Naive B cell (primary cell): Measurements from ENCODE around the gene PTGS1. TPM values are rescaled to one million over a fixed set of nuclear protein-coding genes. Genes with fewer than 3 reads are reported as not detected.
"Not testable (repeated sequence)": the region's sequence is repeated elsewhere in the genome, so short reads cannot be mapped to it uniquely, and the experiment has no call there.

Source experiments
- ATAC-seq, 2 donors: fragments of 150-1000 bp; cut with Tn5 transposase; 2 replicates each; pipeline ENCODE4 v1.10.0; 2021; ENCODE audit warnings: low read depth in 2 of 2, mild to moderate bottlenecking in 2 of 2, moderate library complexity in 2 of 2
- DNase-seq: peaks from one replicate; pipeline ENCODE4 v3.0.0; 2022
- H3K27ac Mint-ChIP-seq, 6 donors: one replicate each; pipeline ENCODE4 v1.8.0; 2020 to 2022; ENCODE audit warnings: mild to moderate bottlenecking in 6 of 6, mixed read lengths in 6 of 6, moderate library complexity in 5 of 6, inconsistent platforms in 2 of 6
- H3K27me3 Mint-ChIP-seq, 3 donors: one replicate each; pipeline ENCODE4 v1.8.0; 2021 to 2022; ENCODE audit warnings: mixed read lengths in 3 of 3, mild to moderate bottlenecking in 1 of 3
- H3K36me3 Mint-ChIP-seq, 2 donors: one replicate each; pipeline ENCODE4 v1.8.0; 2020 to 2022; ENCODE audit warnings: mixed read lengths in 2 of 2, inconsistent platforms in 1 of 2, mild to moderate bottlenecking in 1 of 2
- H3K4me1 Mint-ChIP-seq, 3 donors: one replicate each; pipeline ENCODE4 v1.8.0; 2020 to 2022; ENCODE audit warnings: mixed read lengths in 3 of 3, inconsistent platforms in 1 of 3, mild to moderate bottlenecking in 1 of 3, moderate library complexity in 1 of 3
- H3K4me3 Mint-ChIP-seq, 8 donors: one replicate each; pipeline ENCODE4 v1.8.0; 2020 to 2022; ENCODE audit warnings: mild to moderate bottlenecking in 8 of 8, mixed read lengths in 8 of 8, moderate library complexity in 8 of 8, inconsistent platforms in 2 of 8
- H3K9me3 Mint-ChIP-seq, 7 donors: one replicate each; pipeline ENCODE4 v1.8.0; 2020 to 2022; ENCODE audit warnings: mixed read lengths in 7 of 7, mild to moderate bottlenecking in 5 of 7, inconsistent platforms in 2 of 7, moderate library complexity in 1 of 7
- polyA plus RNA-seq, 6 donors: library from polyadenylated mRNA; unstranded; fragments of 300-500 nt; fragmentation: Illumina TruSeq; gene quantifications; one replicate each; pipeline ENCODE4 v1.2.3, GENCODE V29; 2021; ENCODE audit warnings: low read depth in 6 of 6

The PTGS1 gene
- polyA plus RNA-seq, 6 donors from 2014 or later = 18.2 to 37.6 (median 24.7) TPM

- Mint-ChIP-seq H3K27me3 (peaks cover 24 to 48% (median 48%) of the 10 kb centered on the region in 3 donors), H3K36me3 (peaks cover 0 to 7% of the 10 kb centered on the region in 2 donors), H3K9me3 (peaks cover 0 to 15% (median 6%) of the 10 kb centered on the region in 7 donors), H3K4me1 (peaks cover 4 to 10% (median 6%) of the 10 kb centered on the region in 3 donors), H3K27ac (peak overlapping the region in 1 of 6 donors; percentile 45), H3K4me3 (no peak overlapping the region)
- ATAC-seq (peak; percentile 85 to 88), DNase-seq (peak; percentile 70)
Observed at GRCh38 chr9:122350577-122351355, 20.1 kb upstream of the PTGS1 start.

GRCh38 chr9:122354536-122355199 lies 16.2 kb upstream of the PTGS1 start:
- no peak for ATAC-seq
- H3K27me3 Mint-ChIP-seq = peaks cover 7 to 30% (median 25%) of the 10 kb centered on the region in 3 donors
- H3K9me3 Mint-ChIP-seq = peaks cover 7 to 39% (median 20%) of the 10 kb centered on the region in 7 donors
- H3K27ac Mint-ChIP-seq = no peak overlapping the region
- no peaks in the 10 kb centered on the region for H3K4me1 Mint-ChIP-seq
- no peak for DNase-seq
- peaks cover 7 to 25% of the 10 kb centered on the region in 2 donors for H3K36me3 Mint-ChIP-seq
- H3K4me3 Mint-ChIP-seq = peak overlapping the region in 2 of 8 donors; percentile 16 to 47

GRCh38 chr9:122355336-122355875 lies 15.4 kb upstream of the PTGS1 start:
- peaks cover 7 to 25% of the 10 kb centered on the region in 2 donors for H3K36me3 Mint-ChIP-seq
- peaks cover 7 to 39% (median 20%) of the 10 kb centered on the region in 7 donors for H3K9me3 Mint-ChIP-seq
- peaks cover 7 to 23% (median 18%) of the 10 kb centered on the region in 3 donors for H3K27me3 Mint-ChIP-seq
- ATAC-seq = no peak
- no peaks in the 10 kb centered on the region for H3K4me1 Mint-ChIP-seq
- no peak overlapping the region for H3K27ac Mint-ChIP-seq
- no peak overlapping the region for H3K4me3 Mint-ChIP-seq
- no peak for DNase-seq

- H3K9me3 Mint-ChIP-seq = peaks cover 7 to 39% (median 20%) of the 10 kb centered on the region in 7 donors
- DNase-seq (no peak), ATAC-seq (no peak)
- H3K4me1 Mint-ChIP-seq = no peaks in the 10 kb centered on the region
- peaks cover 0 to 17% (median 17%) of the 10 kb centered on the region in 3 donors for H3K27me3 Mint-ChIP-seq
- no peak overlapping the region for H3K4me3 Mint-ChIP-seq
- H3K27ac Mint-ChIP-seq = peak overlapping the region in 1 of 6 donors; percentile 37
- peaks cover 7 to 25% of the 10 kb centered on the region in 2 donors for H3K36me3 Mint-ChIP-seq
Observed at GRCh38 chr9:122356627-122357026, 14.2 kb upstream of the PTGS1 start.

- peaks cover 7 to 23% (median 14%) of the 10 kb centered on the region in 7 donors for H3K9me3 Mint-ChIP-seq
- peaks cover 7 to 17% of the 10 kb centered on the region in 2 donors for H3K36me3 Mint-ChIP-seq
- no peak overlapping the region for H3K4me3 Mint-ChIP-seq
- H3K27ac Mint-ChIP-seq = peak overlapping the region in 1 of 6 donors; percentile 32
- H3K4me1 Mint-ChIP-seq = no peaks in the 10 kb centered on the region
- DNase-seq (no peak), ATAC-seq (no peak)
- peaks cover 0 to 12% (median 7%) of the 10 kb centered on the region in 3 donors for H3K27me3 Mint-ChIP-seq
Observed at GRCh38 chr9:122360891-122361290, 9.9 kb upstream of the PTGS1 start.

GRCh38 chr9:122363131-122363530 lies 7.7 kb upstream of the PTGS1 start:
- H3K4me3 Mint-ChIP-seq = not testable (repeated sequence)
- peaks cover 0 to 14% (median 6%) of the 10 kb centered on the region in 7 donors for H3K9me3 Mint-ChIP-seq
- H3K4me1 Mint-ChIP-seq = peaks cover 6 to 17% (median 7%) of the 10 kb centered on the region in 3 donors

GRCh38 chr9:122364117-122364782 lies 6.6 kb upstream of the PTGS1 start:
- ATAC-seq = no peak
- DNase-seq = no peak
- peaks cover 0 to 4% (median under 1%) of the 10 kb centered on the region in 7 donors for H3K9me3 Mint-ChIP-seq
- H3K4me1 Mint-ChIP-seq = peaks cover 7 to 27% (median 7%) of the 10 kb centered on the region in 3 donors
- H3K27me3 Mint-ChIP-seq = no peaks in the 10 kb centered on the region
- no peak overlapping the region for H3K27ac Mint-ChIP-seq
- H3K4me3 Mint-ChIP-seq = no peak overlapping the region
- H3K36me3 Mint-ChIP-seq = no peaks in the 10 kb centered on the region

More at GRCh38 chr9:122363131-122363530, 7.7 kb upstream of the PTGS1 start:
- not testable (repeated sequence) for H3K27me3 Mint-ChIP-seq, H3K36me3 Mint-ChIP-seq, DNase-seq, H3K27ac Mint-ChIP-seq, ATAC-seq

- DNase-seq (no peak), ATAC-seq (no peak)
- Mint-ChIP-seq H3K4me1 (peaks cover 7 to 28% (median 10%) of the 10 kb centered on the region in 3 donors), H3K9me3 (peaks cover 0 to 3% (median 0%) of the 10 kb centered on the region in 7 donors), H3K27ac (no peak overlapping the region), H3K4me3 (no peak overlapping the region), H3K27me3 (no peaks in the 10 kb centered on the region), H3K36me3 (no peaks in the 10 kb centered on the region)
Observed at GRCh38 chr9:122364783-122365150, 6.1 kb upstream of the PTGS1 start.

- Mint-ChIP-seq H3K4me3 (no peak overlapping the region), H3K9me3 (no peaks in the 10 kb centered on the region), H3K4me1 (peaks cover 17 to 39% (median 24%) of the 10 kb centered on the region in 3 donors), H3K27ac (no peak overlapping the region), H3K36me3 (no peaks in the 10 kb centered on the region), H3K27me3 (no peaks in the 10 kb centered on the region)
- DNase-seq (no peak), ATAC-seq (no peak)
Observed at GRCh38 chr9:122366074-122366660, 4.7 kb upstream of the PTGS1 start.

- no peak for ATAC-seq
- DNase-seq = no peak
- Mint-ChIP-seq H3K4me1 (peaks cover 24 to 47% (median 32%) of the 10 kb centered on the region in 3 donors), H3K36me3 (no peaks in the 10 kb centered on the region), H3K4me3 (peak overlapping the region in 2 of 8 donors; percentile 48 to 78), H3K27ac (peak overlapping the region in 2 of 6 donors; percentile 36 to 44), H3K9me3 (no peaks in the 10 kb centered on the region), H3K27me3 (no peaks in the 10 kb centered on the region)
Observed at GRCh38 chr9:122367065-122367464, 3.8 kb upstream of the PTGS1 start.

GRCh38 chr9:122367774-122368460 lies 2.9 kb upstream of the PTGS1 start:
- Mint-ChIP-seq H3K9me3 (no peaks in the 10 kb centered on the region), H3K4me3 (peak overlapping the region in 2 of 8 donors; percentile 37 to 48), H3K27ac (no peak overlapping the region), H3K27me3 (no peaks in the 10 kb centered on the region), H3K36me3 (no peaks in the 10 kb centered on the region), H3K4me1 (peaks cover 29 to 56% (median 41%) of the 10 kb centered on the region in 3 donors)
- DNase-seq = no peak
- ATAC-seq = no peak

- Mint-ChIP-seq H3K27ac (no peak overlapping the region), H3K9me3 (no peaks in the 10 kb centered on the region), H3K4me1 (peaks cover 32 to 60% (median 45%) of the 10 kb centered on the region in 3 donors), H3K36me3 (no peaks in the 10 kb centered on the region), H3K27me3 (no peaks in the 10 kb centered on the region), H3K4me3 (peak overlapping the region in 3 of 8 donors; percentile 2 to 48 (median 37))
- no peak for DNase-seq
- ATAC-seq = no peak
Observed at GRCh38 chr9:122368642-122369041, 2.2 kb upstream of the PTGS1 start.
